ENCODE data around the gene MEGF6. TPM values are rescaled to one million over a fixed set of nuclear protein-coding genes. Genes with fewer than 3 reads are reported as not detected.

The MEGF6 gene
- 47.6 and 248 TPM in 2 replicates for total RNA-seq (ENCODE audit: low replicate concordance)

GRCh38 chr1:3611170-3612019 lies at the start of gene MEGF6:
Gene MEGF6, minus strand, starts transcription at chr1:3611508. Its CDS starts 240 bp downstream, at chr1:3611268.

DNA sequence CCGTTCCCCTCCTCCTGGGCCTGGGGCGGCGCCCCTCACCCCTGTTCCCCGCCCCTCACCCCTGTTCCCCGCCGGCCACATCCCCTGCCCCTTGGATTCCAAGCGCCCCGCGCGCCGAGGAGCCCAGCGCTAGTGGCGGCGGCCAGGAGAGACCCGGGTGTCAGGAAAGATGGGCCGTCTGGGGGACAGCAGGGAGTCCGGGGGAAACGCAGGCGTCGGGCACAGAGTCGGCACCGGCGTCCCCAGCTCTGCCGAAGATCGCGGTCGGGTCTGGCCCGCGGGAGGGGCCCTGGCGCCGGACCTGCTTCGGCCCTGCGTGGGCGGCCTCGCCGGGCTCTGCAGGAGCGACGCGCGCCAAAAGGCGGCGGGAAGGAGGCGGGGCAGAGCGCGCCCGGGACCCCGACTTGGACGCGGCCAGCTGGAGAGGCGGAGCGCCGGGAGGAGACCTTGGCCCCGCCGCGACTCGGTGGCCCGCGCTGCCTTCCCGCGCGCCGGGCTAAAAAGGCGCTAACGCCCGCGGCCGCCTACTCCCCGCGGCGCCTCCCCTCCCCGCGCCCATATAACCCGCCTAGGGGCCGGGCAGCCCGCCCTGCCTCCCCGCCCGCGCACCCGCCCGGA lies 40.7 kb upstream of the MEGF6 start, which contains the start of gene TP73:
TSS of gene TP73 (plus strand) at position 587 of the 618 bp plus-strand sequence. CDS start 29,850 bp downstream, outside the sequence.

GRCh38 chr1:3649342-3650247 lies 38.3 kb upstream of the MEGF6 start, which contains the start of gene WRAP73:
Gene WRAP73, minus strand, starts transcription at chr1:3650103. Its CDS starts 104 bp downstream, at chr1:3649999.

GRCh38 chr1:3624200-3625136 lies 13.2 kb upstream of the MEGF6 start, which contains the start of gene TPRG1L:
Gene TPRG1L, plus strand, starts transcription at chr1:3625015. Its CDS starts 58 bp downstream, at chr1:3625073.

DNA sequence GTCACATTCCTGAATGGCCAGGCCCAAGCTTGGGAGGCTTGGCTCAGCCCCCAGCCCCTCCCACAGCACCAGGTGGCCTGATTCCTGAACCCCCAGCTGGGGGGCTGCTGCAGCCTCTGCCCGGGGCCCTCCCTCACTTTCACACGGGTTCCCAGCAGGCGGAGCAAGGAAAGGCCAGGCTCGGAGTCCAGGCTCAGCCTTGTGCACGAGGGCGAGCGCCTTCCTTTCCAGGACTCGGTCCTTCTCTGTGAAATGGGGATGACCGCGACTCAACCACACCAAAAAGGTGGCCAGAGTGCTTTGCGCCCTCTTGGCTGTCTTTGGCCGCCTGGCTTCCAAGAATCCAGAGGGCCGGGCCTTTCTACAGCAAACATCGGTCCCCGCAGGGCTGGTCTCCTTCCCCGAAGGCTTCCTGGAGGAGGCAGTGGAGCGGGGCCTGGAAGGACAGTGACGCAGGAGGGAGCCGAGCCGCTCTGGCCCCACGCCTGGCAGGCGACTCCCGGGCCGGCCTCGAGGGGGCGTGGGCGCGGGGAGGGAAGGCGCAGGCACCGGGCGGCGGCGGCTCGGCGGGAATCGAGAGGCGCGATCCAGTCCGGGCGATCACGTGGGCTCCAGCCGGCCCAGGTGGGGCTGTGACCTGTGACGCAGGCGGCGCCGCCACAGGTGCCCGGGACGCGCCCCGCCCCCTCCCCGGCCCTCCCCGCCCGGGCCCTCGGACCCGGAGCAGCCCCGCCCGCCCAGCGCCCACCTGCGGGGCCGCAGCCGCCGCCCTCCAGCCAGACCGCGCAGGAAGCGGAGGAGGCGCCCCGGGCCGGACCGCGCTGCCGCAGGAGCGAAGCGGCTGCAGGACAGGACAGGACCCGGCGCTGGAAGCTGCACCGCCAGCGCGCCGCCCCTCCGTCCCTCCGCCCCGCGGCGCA lies 157.2 kb downstream of the MEGF6 start, which contains the start of gene ARHGEF16:
TSS of gene ARHGEF16 (plus strand) at position 775 of the 920 bp plus-strand sequence. CDS start 8,420 bp downstream, outside the sequence.

Other genes starting within 250 kb of the MEGF6 start
- 0.23 TPM in 1 of 2 replicates, not detected in the other for gene ARHGEF16, start 156.8 kb downstream of the MEGF6 start, total RNA-seq (ENCODE audit: low replicate concordance)
- 23.1 and 27.5 TPM in 2 replicates for gene TPRG1L, start 13.5 kb upstream of the MEGF6 start, total RNA-seq (ENCODE audit: low replicate concordance)
- gene WRAP73, start 38.6 kb upstream of the MEGF6 start, total RNA-seq (ENCODE audit: low replicate concordance): 11.7 and 16.4 TPM in 2 replicates
- gene TP73, start 41.0 kb upstream of the MEGF6 start, total RNA-seq (ENCODE audit: low replicate concordance): not detected in 2 replicates
- gene CCDC27, start 140.9 kb upstream of the MEGF6 start, total RNA-seq (ENCODE audit: low replicate concordance): not detected in 2 replicates
- 0.70 and 1.4 TPM in 2 replicates for gene SMIM1, start 161.2 kb upstream of the MEGF6 start, total RNA-seq (ENCODE audit: low replicate concordance)
- 18.5 and 24.1 TPM in 2 replicates for gene LRRC47, start 185.0 kb upstream of the MEGF6 start, total RNA-seq (ENCODE audit: low replicate concordance)
- 11.5 and 12.0 TPM in 2 replicates for gene CEP104, start 245.7 kb upstream of the MEGF6 start, total RNA-seq (ENCODE audit: low replicate concordance)
- gene DFFB, start 246.0 kb upstream of the MEGF6 start, total RNA-seq (ENCODE audit: low replicate concordance): 4.1 and 6.8 TPM in 2 replicates